Measurements from ENCODE around the gene PBX1.

PBX1 gene

GRCh38 chr1:164735315-164736052 lies 176.5 kb downstream of the PBX1 start:
- DNase-seq: no peak

GRCh38 chr1:164736137-164736536 lies 177.2 kb downstream of the PBX1 start:
- no peak for DNase-seq

GRCh38 chr1:164739189-164739588 lies 180.2 kb downstream of the PBX1 start:
- DNase-seq: no peak

GRCh38 chr1:164740000-164740526 lies 181.1 kb downstream of the PBX1 start:
- DNase-seq: no peak

GRCh38 chr1:164742745-164743144 lies 183.8 kb downstream of the PBX1 start:
- DNase-seq: no peak

- no peak for DNase-seq
These were observed 185.0 kb downstream of the PBX1 start for GRCh38 chr1:164743976-164744375.

GRCh38 chr1:164745736-164746135 lies 186.8 kb downstream of the PBX1 start:
- no peak for DNase-seq

- no peak for DNase-seq
These were observed 187.6 kb downstream of the PBX1 start for GRCh38 chr1:164746632-164747031.

GRCh38 chr1:164748253-164748899 lies 189.4 kb downstream of the PBX1 start:
- DNase-seq: no peak

GRCh38 chr1:164753521-164754077 lies 194.6 kb downstream of the PBX1 start:
- no peak for DNase-seq

GRCh38 chr1:164754088-164754600 lies 195.2 kb downstream of the PBX1 start:
- no peak for DNase-seq

GRCh38 chr1:164755690-164756089 lies 196.7 kb downstream of the PBX1 start:
- no peak for DNase-seq

- DNase-seq: no peak
These were observed 197.8 kb downstream of the PBX1 start for GRCh38 chr1:164756741-164757140.

- DNase-seq: no peak
These were observed 198.6 kb downstream of the PBX1 start for GRCh38 chr1:164757625-164758024.

GRCh38 chr1:164759144-164759920 lies 200.3 kb downstream of the PBX1 start:
- DNase-seq: no peak

- no peak for DNase-seq
These were observed 201.0 kb downstream of the PBX1 start for GRCh38 chr1:164759979-164760469.

GRCh38 chr1:164760569-164760968 lies 201.6 kb downstream of the PBX1 start:
- DNase-seq: no peak

GRCh38 chr1:164761009-164761408 lies 202.0 kb downstream of the PBX1 start:
- DNase-seq: no peak

- DNase-seq: no peak
These were observed 204.1 kb downstream of the PBX1 start for GRCh38 chr1:164763098-164763497.

GRCh38 chr1:164764333-164764732 lies 205.3 kb downstream of the PBX1 start:
- DNase-seq: no peak

GRCh38 chr1:164765557-164765956 lies 206.6 kb downstream of the PBX1 start:
- DNase-seq: no peak

- DNase-seq: no peak
These were observed 207.2 kb downstream of the PBX1 start for GRCh38 chr1:164765992-164766720.
